ENCODE data around the gene MARCHF2.
A peak's percentile ranks its signal among the peaks of the same experiment; 100 is the strongest.
"Not testable (repeated sequence)": the region's sequence is repeated elsewhere in the genome, so short reads cannot be mapped to it uniquely, and the experiment has no call there.

MARCHF2 gene

DNA sequence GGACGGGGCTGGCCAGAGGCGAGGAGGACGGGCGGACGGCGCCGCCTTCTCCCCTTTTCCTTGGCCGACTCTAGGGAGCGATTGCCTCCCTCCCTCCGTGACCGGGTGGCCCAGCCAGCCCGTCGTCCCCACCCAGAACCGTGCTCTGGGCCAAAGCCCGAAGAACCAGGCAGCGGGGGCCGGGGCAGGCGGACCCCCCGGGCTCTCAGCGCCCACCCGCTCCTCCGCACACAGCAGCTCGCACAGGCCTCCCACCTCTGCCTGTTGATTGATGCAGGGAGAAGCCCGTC is 9.3 kb upstream of the MARCHF2 start:
- TF ChIP-seq POLR2A (IDR thresholded peaks at IDR 0.05; ENCODE audit: extremely low read depth, insufficient read length) = no peak
- TF ChIP-seq MYC (IDR thresholded peaks at IDR 0.05; ENCODE audit: low read depth, low read length) = no peak
- TF ChIP-seq, protein P1, sequence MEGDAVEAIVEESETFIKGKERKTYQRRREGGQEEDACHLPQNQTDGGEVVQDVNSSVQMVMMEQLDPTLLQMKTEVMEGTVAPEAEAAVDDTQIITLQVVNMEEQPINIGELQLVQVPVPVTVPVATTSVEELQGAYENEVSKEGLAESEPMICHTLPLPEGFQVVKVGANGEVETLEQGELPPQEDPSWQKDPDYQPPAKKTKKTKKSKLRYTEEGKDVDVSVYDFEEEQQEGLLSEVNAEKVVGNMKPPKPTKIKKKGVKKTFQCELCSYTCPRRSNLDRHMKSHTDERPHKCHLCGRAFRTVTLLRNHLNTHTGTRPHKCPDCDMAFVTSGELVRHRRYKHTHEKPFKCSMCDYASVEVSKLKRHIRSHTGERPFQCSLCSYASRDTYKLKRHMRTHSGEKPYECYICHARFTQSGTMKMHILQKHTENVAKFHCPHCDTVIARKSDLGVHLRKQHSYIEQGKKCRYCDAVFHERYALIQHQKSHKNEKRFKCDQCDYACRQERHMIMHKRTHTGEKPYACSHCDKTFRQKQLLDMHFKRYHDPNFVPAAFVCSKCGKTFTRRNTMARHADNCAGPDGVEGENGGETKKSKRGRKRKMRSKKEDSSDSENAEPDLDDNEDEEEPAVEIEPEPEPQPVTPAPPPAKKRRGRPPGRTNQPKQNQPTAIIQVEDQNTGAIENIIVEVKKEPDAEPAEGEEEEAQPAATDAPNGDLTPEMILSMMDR (IDR thresholded peaks at IDR 0.05; ENCODE audit: low read depth, low read length) = no peak
- TF ChIP-seq, protein P2, sequence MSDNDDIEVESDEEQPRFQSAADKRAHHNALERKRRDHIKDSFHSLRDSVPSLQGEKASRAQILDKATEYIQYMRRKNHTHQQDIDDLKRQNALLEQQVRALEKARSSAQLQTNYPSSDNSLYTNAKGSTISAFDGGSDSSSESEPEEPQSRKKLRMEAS (IDR thresholded peaks at IDR 0.05; ENCODE audit: low read depth, low read length) = no peak
- no peak overlapping the region for H3K4me3 ChIP-seq (ENCODE audit: low read depth, low read length)
- DNase-seq (ENCODE audit: low read depth) = no peak

DNA sequence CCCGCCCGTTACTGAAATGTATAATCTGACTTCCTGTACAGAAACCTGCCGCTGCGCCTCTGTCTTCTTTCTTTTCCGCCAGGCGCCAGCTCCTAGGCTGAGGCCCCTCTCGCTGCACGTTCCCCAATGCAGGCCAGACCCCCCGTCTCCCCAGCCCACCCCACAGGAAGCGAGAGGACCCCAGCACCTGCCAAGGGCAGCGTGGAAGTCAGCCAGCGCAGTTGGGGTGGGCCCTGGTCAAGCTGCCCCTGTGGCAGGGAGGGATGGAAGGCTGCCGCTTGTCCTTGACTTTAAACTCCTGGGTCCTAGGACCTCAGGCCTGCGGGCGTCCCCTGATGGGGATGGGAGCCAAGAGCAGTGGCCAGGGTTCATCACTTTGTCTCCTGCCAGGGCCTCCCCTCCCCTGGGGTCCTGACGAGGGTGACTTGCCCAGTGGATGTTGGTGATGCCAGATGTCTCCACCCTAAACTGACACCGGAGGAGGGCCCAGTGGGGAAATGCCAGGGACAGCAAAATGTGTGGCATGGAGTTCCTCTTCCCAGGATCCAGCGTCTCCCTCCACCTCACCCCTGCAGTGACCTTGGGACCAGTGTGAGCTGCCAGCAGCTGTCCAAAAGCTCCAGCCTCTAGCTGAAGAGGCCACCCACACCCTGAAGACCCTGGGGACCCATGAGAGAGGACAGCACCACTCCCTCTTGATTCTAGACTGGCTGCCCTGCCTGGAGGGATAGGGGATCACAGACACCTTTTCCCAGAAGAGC is 8.5 kb upstream of the MARCHF2 start:
- TF ChIP-seq POLR2A (IDR thresholded peaks at IDR 0.05; ENCODE audit: extremely low read depth, insufficient read length) (no peak), MYC (IDR thresholded peaks at IDR 0.05; ENCODE audit: low read depth, low read length) (no peak)
- TF ChIP-seq, protein P1 (IDR thresholded peaks at IDR 0.05; ENCODE audit: low read depth, low read length) = no peak
- TF ChIP-seq, protein P2 (IDR thresholded peaks at IDR 0.05; ENCODE audit: low read depth, low read length) = no peak
- no peak overlapping the region for H3K4me3 ChIP-seq (ENCODE audit: low read depth, low read length)
- no peak for DNase-seq (ENCODE audit: low read depth)

DNA sequence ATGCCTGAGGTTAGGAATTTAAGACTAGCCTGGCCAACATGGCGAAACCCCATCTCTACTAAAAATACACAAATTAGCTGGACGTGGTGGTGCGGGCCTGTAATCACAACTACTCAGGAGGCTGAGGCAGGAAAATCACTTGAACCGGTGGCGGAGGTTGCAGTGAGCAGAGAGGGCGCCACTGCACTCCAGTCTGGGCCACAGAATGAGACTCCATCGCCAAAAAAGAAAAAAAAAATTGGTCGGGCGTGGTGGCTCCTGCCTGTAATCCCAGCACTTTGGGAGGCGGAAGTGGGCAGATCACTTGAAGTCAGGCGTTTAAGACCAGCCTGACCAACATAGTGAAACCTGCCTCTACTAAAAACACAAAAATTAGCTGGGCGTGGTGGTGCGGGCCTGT is 2.4 kb upstream of the MARCHF2 start:
- peak; percentile 53 for DNase-seq (ENCODE audit: low read depth)
- H3K4me3 ChIP-seq (ENCODE audit: low read depth, low read length) = not testable (repeated sequence)
- TF ChIP-seq, protein P1 (IDR thresholded peaks at IDR 0.05; ENCODE audit: low read depth, low read length) = peak; percentile 48

DNA sequence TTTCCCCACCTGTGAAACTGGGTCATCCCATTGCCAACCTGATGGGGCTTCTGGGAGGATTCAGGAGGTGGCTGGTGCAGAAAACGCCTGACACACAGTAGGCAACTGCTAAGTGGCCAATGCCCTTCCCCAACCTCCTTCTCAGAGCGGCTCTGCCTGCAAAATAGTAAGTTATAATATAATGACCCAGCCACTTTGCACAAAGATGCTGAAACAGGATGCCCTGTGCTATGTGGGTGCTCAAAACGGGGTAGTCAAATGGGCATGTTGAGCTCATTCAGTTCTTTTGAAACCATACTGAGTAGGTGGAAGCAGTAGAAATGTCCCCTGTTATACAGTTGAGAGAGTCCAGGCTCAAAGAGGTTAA is 507 bp downstream of the MARCHF2 start:
- no peak for DNase-seq (ENCODE audit: low read depth)
- TF ChIP-seq POLR2A (IDR thresholded peaks at IDR 0.05; ENCODE audit: extremely low read depth, insufficient read length) = no peak
- TF ChIP-seq, protein P2 (IDR thresholded peaks at IDR 0.05; ENCODE audit: low read depth, low read length) = no peak
- no peak for TF ChIP-seq MYC (IDR thresholded peaks at IDR 0.05; ENCODE audit: low read depth, low read length)
- TF ChIP-seq, protein P1 (IDR thresholded peaks at IDR 0.05; ENCODE audit: low read depth, low read length) = no peak
- H3K4me3 ChIP-seq (ENCODE audit: low read depth, low read length) = peak overlapping the region; percentile 55

DNA sequence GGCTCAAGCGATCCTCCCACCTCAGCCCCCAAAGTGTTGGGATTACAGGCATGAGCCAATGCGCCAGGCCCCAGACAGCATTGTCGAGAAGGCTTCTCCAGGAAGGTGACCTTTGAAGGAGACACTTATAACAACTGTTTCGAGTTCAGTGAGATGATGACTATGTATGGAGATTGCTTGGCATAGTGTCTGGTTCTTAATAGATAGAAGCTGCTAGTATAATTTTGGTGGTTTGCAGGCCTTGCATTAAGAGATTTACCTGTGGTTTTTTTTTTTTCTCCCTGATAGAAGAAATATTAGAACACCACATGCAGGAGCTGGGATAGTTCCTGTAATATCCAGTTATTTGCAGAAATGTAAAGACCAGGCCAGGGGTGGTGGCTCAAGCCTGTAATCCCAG is 3.7 kb downstream of the MARCHF2 start:
- H3K4me3 ChIP-seq (ENCODE audit: low read depth, low read length) = no peak overlapping the region
- no peak for TF ChIP-seq POLR2A (IDR thresholded peaks at IDR 0.05; ENCODE audit: extremely low read depth, insufficient read length)
- no peak for TF ChIP-seq MYC (IDR thresholded peaks at IDR 0.05; ENCODE audit: low read depth, low read length)
- TF ChIP-seq, protein P1 (IDR thresholded peaks at IDR 0.05; ENCODE audit: low read depth, low read length) = no peak
- TF ChIP-seq, protein P2 (IDR thresholded peaks at IDR 0.05; ENCODE audit: low read depth, low read length) = no peak
- no peak for DNase-seq (ENCODE audit: low read depth)

All from NB4 (cell line).